DOHH2 (cell line): Measurements from ENCODE around the gene ZNF653.

Experiments
- H3F3A ChIP-seq: fragments of 200-600 bp; sonication (generic), shearing (Covaris generic); 2 replicates; pipeline ENCODE4 v1.6.0; 2016; ENCODE audit warnings: antibody characterized with exemption, mild to moderate bottlenecking; ENCODE audit not compliant: control insufficient read depth, insufficient read depth
- H3K27ac ChIP-seq: fragments of 200-600 bp; sonication (generic); 2 replicates; pipeline ENCODE4 v1.5.1; 2014; ENCODE audit warnings: low read depth, mild to moderate bottlenecking, low read length, moderate library complexity
- H3K27me3 ChIP-seq: fragments of 200-600 bp; sonication (generic); 2 replicates; pipeline ENCODE4 v1.6.1; 2014; ENCODE audit warnings: mild to moderate bottlenecking, low read length, mixed read lengths; ENCODE audit not compliant: control insufficient read depth
- H3K36me3 ChIP-seq: fragments of 200-600 bp; sonication (generic); 2 replicates; pipeline ENCODE4 v1.6.1; 2014; ENCODE audit warnings: mild to moderate bottlenecking, low read length, moderate library complexity, mixed read lengths; ENCODE audit not compliant: control insufficient read depth
- H3K4me1 ChIP-seq: fragments of 200-600 bp; sonication (generic); 2 replicates; pipeline ENCODE4 v1.6.1; 2014; ENCODE audit warnings: mild to moderate bottlenecking, low read length, mixed read lengths; ENCODE audit not compliant: control insufficient read depth
- H3K4me2 ChIP-seq: fragments of 200-600 bp; sonication (generic); 2 replicates; pipeline ENCODE4 v1.6.0; 2014; ENCODE audit warnings: mild to moderate bottlenecking, low read length, moderate library complexity
- H3K4me3 ChIP-seq: fragments of 200-600 bp; sonication (generic); 2 replicates; pipeline ENCODE4 v1.5.1; 2014; ENCODE audit warnings: mild to moderate bottlenecking, low read length, mixed read lengths
- H3K79me2 ChIP-seq: fragments of 200-600 bp; sonication (generic); 2 replicates; pipeline ENCODE4 v1.6.1; 2014; ENCODE audit warnings: mild to moderate bottlenecking, low read length, mixed read lengths; ENCODE audit not compliant: control insufficient read depth
- H3K9me2 ChIP-seq: fragments of 200-600 bp; sonication (generic); replicated peaks from 2 replicates; pipeline ENCODE4 v1.6.1; 2014; ENCODE audit warnings: mild to moderate bottlenecking, low read length, mixed read lengths; ENCODE audit not compliant: control insufficient read depth
- H3K9me3 ChIP-seq: fragments of 200-600 bp; sonication (generic); 2 replicates; pipeline ENCODE4 v1.6.1; 2014; ENCODE audit warnings: antibody characterized with exemption, low read length, mixed read lengths; ENCODE audit not compliant: control insufficient read depth, insufficient read depth
- H4K20me1 ChIP-seq: fragments of 200-600 bp; sonication (generic); 2 replicates; pipeline ENCODE4 v1.6.0; 2014; ENCODE audit warnings: low read depth, mild to moderate bottlenecking, antibody characterized with exemption, low read length, moderate library complexity; ENCODE audit not compliant: control insufficient read depth, insufficient read depth
- CTCF ChIP-seq: fragments of 200-600 bp; sonication (generic); IDR thresholded peaks from one replicate; pipeline ENCODE4 v1.5.1; 2014; ENCODE audit warnings: antibody characterized with exemption, mild to moderate bottlenecking, low read depth, low read length; ENCODE audit not compliant: poor library complexity, severe bottlenecking
- EZH2phosphoT487 ChIP-seq: fragments of 200-600 bp; sonication (generic); IDR thresholded peaks from 2 replicates; pipeline ENCODE4 v1.6.1; 2017; ENCODE audit warnings: borderline replicate concordance, mild to moderate bottlenecking, antibody characterized with exemption, low read length, moderate library complexity, mixed read lengths

ZNF653 gene

GRCh38 chr19:11549386-11549953 is 43.8 kb upstream of the ZNF653 start:
- H3K9me2 ChIP-seq, result no peaks in the 10 kb centered on the region
- H3K27ac ChIP-seq, result no peak overlapping the region
- no peak overlapping the region for H3K4me2 ChIP-seq
- H3K27me3 ChIP-seq, result no peaks in the 10 kb centered on the region
- no peaks in the 10 kb centered on the region for H3K79me2 ChIP-seq
- no peaks in the 10 kb centered on the region for H4K20me1 ChIP-seq
- no peaks in the 10 kb centered on the region for H3K9me3 ChIP-seq
- H3K4me1 ChIP-seq, result peaks cover 24% of the 10 kb centered on the region
- no peaks in the 10 kb centered on the region for H3F3A ChIP-seq
- no peak for TF ChIP-seq EZH2phosphoT487
- no peak for TF ChIP-seq CTCF
- H3K36me3 ChIP-seq, result peaks cover 28% of the 10 kb centered on the region
- H3K4me3 ChIP-seq, result no peak overlapping the region

GRCh38 chr19:11547929-11548700 is 42.5 kb upstream of the ZNF653 start:
- H4K20me1 ChIP-seq, result no peaks in the 10 kb centered on the region
- H3K9me3 ChIP-seq, result no peaks in the 10 kb centered on the region
- TF ChIP-seq CTCF (no peak), EZH2phosphoT487 (no peak)
- peaks cover 10% of the 10 kb centered on the region for H3K4me1 ChIP-seq
- no peaks in the 10 kb centered on the region for H3K79me2 ChIP-seq
- H3K4me2 ChIP-seq, result no peak overlapping the region
- no peak overlapping the region for H3K27ac ChIP-seq
- H3K4me3 ChIP-seq, result no peak overlapping the region
- H3F3A ChIP-seq, result no peaks in the 10 kb centered on the region
- H3K36me3 ChIP-seq, result peaks cover 15% of the 10 kb centered on the region
- no peaks in the 10 kb centered on the region for H3K9me2 ChIP-seq
- H3K27me3 ChIP-seq, result 0 out of 2 replicates have a peak, but pooled peaks cover 3% of the 10 kb centered on the region

GRCh38 chr19:11541238-11541637 is 35.6 kb upstream of the ZNF653 start:
- Histone ChIP-seq H3F3A (no peaks in the 10 kb centered on the region), H3K36me3 (no peaks in the 10 kb centered on the region), H3K27me3 (peaks cover 20% of the 10 kb centered on the region), H3K4me3 (no peak overlapping the region), H3K79me2 (no peaks in the 10 kb centered on the region), H3K27ac (no peak overlapping the region), H3K9me2 (no peaks in the 10 kb centered on the region), H3K4me2 (no peak overlapping the region), H4K20me1 (no peaks in the 10 kb centered on the region), H3K4me1 (peaks cover 4% of the 10 kb centered on the region; the same call in 1 of the 2 replicates), H3K9me3 (no peaks in the 10 kb centered on the region)
- no peak for TF ChIP-seq EZH2phosphoT487
- no peak for TF ChIP-seq CTCF
